C4-2B (cell line): ENCODE measurements around the gene NPAS4.

Source experiments
- CTCF ChIP-seq: fragments of 450-650 bp; conservative IDR thresholded peaks from 2 replicates; pipeline ENCODE4 v1.5.1; 2017; ENCODE audit warnings: mild to moderate bottlenecking
- ZFX ChIP-seq: fragments of 450-650 bp; IDR thresholded peaks from 2 replicates; pipeline ENCODE4 v1.6.1; 2017

DNA sequence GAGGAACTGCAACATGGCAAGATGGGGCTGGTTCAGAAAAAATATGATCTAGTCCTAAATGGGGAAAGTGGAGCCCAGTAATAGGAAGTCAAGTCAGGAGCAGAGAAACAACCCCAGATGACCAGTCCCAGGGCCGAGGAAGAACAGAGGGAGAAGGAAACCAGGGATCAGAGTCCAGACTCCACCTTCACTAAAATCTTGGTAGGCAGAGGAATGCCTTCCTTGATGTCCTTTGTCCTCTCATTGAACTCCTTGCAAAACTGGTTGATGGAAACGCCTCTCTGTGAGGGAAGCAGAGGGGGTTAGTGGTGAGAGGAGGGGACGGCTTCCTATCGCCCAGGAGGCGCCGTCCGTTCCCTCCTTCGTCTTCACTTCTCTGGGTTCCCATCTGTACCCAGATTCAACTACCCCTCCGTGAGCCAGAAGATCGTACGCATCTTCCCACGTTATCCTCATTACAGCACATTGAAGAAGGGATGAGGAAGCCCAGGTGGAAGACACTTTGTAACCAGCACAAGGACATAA lies 17.2 kb downstream of the NPAS4 start:
- TF ChIP-seq CTCF (no peak), ZFX (no peak)
